Uterus (tissue), 4 donors: ENCODE results near the gene SOX10. TPM values are rescaled to one million over a fixed set of nuclear protein-coding genes. Genes with fewer than 3 reads are reported as not detected.

ENCODE experiments used
- DNase-seq, 2 donors: peaks; one replicate each; pipeline ENCODE4 v3.0.0-alpha.2; 2019 to 2020
- H3K27ac ChIP-seq, 2 donors: fragments of 200-600 bp; sonication (generic); 1 replicate in 1 of 2; 2 replicates in 1 of 2; pipeline ENCODE4 v1.5.1; 2016 to 2018
- H3K27me3 ChIP-seq, 2 donors: fragments of 200-600 bp; sonication (generic); one replicate each; pipeline ENCODE4 v1.5.1; 2018 to 2019; ENCODE audit warnings: control low read depth in 1 of 2
- H3K36me3 ChIP-seq, 2 donors: fragments of 200-600 bp; sonication (generic); one replicate each; pipeline ENCODE4 v1.5.1; 2019; ENCODE audit warnings: control low read depth in 1 of 2
- H3K4me1 ChIP-seq, 2 donors: fragments of 200-600 bp; sonication (generic); one replicate each; pipeline ENCODE4 v1.5.1; 2018 to 2019; ENCODE audit warnings: control low read depth in 1 of 2
- H3K4me3 ChIP-seq, 2 donors: fragments of 200-600 bp; sonication (generic); 1 replicate in 1 of 2; 2 replicates in 1 of 2; pipeline ENCODE4 v1.5.1; 2018 to 2019; ENCODE audit warnings: mild to moderate bottlenecking in 1 of 2
- H3K9me3 ChIP-seq, 2 donors: fragments of 200-600 bp; sonication (generic); one replicate each; pipeline ENCODE4 v1.5.1; 2019; ENCODE audit warnings: control low read depth in 1 of 2
- POLR2A ChIP-seq, 2 donors: fragments of 450-650 bp; IDR thresholded peaks; one replicate each; pipeline ENCODE4 v1.6.1; 2016; ENCODE audit warnings: antibody characterized with exemption in 2 of 2, mild to moderate bottlenecking in 1 of 2, moderate library complexity in 1 of 2
- intact Hi-C: fragments of 100-400 bp; cut with DNase I; formaldehyde crosslinking; loops from one replicate; pipeline ENCODE4 v1.15.1; 2023; ENCODE audit warnings: low total_unique reads
- total RNA-seq, 4 donors: library from RNA; depleted of rRNA in 3 of 4; stranded (reverse); fragments of >200 nt in 3 of 4; gene quantifications; one replicate each; pipeline versions ENCODE4 v1.1.0 to v1.2.4, GENCODE V29; 2014 to 2023
- TF ChIP-seq, protein P1 (sequence below), 4 experiments: fragments of 200-600 bp in 2 of 4; fragments of 450-650 bp in 2 of 4; sonication (generic) in 2 of 4; IDR thresholded peaks; one replicate each; pipeline ENCODE4 v1.5.1; 2016 to 2019; ENCODE audit warnings: antibody characterized with exemption in 4 of 4, mild to moderate bottlenecking in 2 of 4, moderate library complexity in 1 of 4
- donor health status: DM: yes; HTN: yes; CAD: no.

The SOX10 gene
- total RNA-seq, 4 donors from 2014 or later, result 2.3 to 3.8 TPM; not detected in 2

DNA sequence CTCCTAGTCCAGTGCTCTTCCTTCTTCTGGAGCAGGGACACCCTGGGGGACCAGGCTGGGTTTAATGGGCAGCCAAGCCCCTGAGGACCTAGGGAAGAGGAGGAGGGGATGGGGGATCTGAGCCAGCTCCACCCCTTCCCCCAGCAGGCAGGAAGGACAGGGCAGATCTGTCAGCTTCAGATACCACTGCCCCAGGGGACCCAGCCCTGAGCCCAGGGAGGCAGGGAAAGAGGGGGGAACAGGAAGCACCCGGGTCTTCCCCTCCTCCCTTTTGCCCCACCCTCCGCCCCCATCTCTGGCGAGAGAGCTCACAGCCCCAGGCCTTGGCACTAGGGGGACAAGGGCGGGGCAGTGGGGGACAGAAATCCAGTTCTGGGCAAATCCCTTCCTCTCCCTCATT lies 11.7 kb upstream of the SOX10 start:
- TF ChIP-seq, protein P1, sequence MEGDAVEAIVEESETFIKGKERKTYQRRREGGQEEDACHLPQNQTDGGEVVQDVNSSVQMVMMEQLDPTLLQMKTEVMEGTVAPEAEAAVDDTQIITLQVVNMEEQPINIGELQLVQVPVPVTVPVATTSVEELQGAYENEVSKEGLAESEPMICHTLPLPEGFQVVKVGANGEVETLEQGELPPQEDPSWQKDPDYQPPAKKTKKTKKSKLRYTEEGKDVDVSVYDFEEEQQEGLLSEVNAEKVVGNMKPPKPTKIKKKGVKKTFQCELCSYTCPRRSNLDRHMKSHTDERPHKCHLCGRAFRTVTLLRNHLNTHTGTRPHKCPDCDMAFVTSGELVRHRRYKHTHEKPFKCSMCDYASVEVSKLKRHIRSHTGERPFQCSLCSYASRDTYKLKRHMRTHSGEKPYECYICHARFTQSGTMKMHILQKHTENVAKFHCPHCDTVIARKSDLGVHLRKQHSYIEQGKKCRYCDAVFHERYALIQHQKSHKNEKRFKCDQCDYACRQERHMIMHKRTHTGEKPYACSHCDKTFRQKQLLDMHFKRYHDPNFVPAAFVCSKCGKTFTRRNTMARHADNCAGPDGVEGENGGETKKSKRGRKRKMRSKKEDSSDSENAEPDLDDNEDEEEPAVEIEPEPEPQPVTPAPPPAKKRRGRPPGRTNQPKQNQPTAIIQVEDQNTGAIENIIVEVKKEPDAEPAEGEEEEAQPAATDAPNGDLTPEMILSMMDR (IDR thresholded peaks at IDR 0.05), result no peak
- no peak for TF ChIP-seq POLR2A (IDR thresholded peaks at IDR 0.05)
- intact Hi-C loops, result no loop called here
- Histone ChIP-seq H3K27me3 (no peaks in the 10 kb centered on the region), H3K27ac (no peak overlapping the region), H3K4me3 (no peak overlapping the region), H3K9me3 (no peaks in the 10 kb centered on the region), H3K4me1 (no peaks in the 10 kb centered on the region), H3K36me3 (no peaks in the 10 kb centered on the region)
- DNase-seq, result no peak

DNA sequence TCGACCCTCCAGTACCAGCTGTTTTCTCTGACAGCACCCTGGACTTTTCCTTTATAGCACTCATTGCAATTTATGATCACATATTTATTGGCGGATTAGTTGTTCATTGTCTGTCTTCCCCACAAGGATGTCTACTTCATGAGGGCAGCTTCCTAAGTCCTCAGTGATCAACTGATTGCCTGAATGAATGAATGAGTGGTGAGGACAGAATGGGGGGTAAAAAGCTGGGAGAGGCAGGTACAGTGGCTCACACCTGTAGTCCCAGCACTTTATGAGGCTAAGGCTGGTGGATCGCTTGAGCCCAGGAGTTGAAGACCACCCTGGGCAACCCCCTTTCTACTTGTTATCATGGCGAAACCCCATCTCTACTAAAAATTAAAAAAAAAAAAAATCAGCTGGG lies 11.1 kb upstream of the SOX10 start:
- H3K36me3 ChIP-seq, result no peaks in the 10 kb centered on the region
- no peaks in the 10 kb centered on the region for H3K9me3 ChIP-seq
- H3K27me3 ChIP-seq, result no peaks in the 10 kb centered on the region
- intact Hi-C loops, result no loop called here
- no peak overlapping the region for H3K4me3 ChIP-seq
- no peaks in the 10 kb centered on the region for H3K4me1 ChIP-seq
- no peak for TF ChIP-seq POLR2A (IDR thresholded peaks at IDR 0.05)
- TF ChIP-seq, protein P1 (IDR thresholded peaks at IDR 0.05), result no peak
- no peak overlapping the region for H3K27ac ChIP-seq
- DNase-seq, result no peak

DNA sequence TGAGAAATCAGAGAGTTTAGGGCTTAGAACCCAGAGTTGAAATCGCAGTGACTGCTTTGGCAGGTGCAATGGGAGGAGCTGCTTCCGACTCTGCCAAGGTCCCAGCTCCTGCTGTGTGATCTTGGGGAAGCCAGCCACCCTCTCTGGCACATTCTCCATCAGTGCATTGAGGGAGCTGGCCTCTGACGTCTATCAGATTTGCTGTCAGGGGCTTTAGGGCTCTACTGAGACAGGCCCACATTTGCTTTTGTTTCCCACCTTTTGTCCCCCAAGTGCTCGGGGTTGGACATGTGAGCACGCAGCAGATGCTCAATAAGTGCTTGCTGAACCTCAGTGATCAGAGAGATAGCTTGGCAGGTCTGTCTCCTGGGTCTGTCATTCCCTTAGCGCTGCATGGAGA lies 10.6 kb upstream of the SOX10 start:
- TF ChIP-seq, protein P1 (IDR thresholded peaks at IDR 0.05), result no peak
- no peak for TF ChIP-seq POLR2A (IDR thresholded peaks at IDR 0.05)
- intact Hi-C loops, result no loop called here
- Histone ChIP-seq H3K36me3 (no peaks in the 10 kb centered on the region), H3K27ac (no peak overlapping the region), H3K4me3 (no peak overlapping the region), H3K4me1 (no peaks in the 10 kb centered on the region), H3K9me3 (no peaks in the 10 kb centered on the region), H3K27me3 (no peaks in the 10 kb centered on the region)
- DNase-seq, result no peak

DNA sequence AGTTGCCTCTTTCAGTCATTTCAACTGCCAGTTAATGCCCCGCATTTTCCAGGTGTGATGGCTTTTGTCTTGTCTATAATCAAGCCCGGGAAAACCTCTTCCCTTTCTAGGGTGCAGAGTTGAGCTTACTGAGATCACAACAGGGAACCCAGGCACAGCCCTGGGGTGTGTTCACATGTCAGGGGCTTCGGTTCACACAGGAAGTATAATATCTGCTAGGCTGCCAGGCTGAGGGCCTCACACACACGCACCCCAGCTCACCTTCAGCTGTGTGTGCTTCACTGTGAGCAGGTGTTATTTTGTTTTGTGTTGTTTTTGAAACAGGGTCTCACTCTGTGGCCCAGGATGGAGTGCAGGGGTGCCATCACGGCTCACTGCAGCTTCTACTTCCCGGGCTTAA lies 9.7 kb upstream of the SOX10 start:
- DNase-seq, result no peak
- H3K9me3 ChIP-seq, result no peaks in the 10 kb centered on the region
- TF ChIP-seq, protein P1 (IDR thresholded peaks at IDR 0.05), result no peak
- TF ChIP-seq POLR2A (IDR thresholded peaks at IDR 0.05), result no peak
- H3K4me1 ChIP-seq, result no peaks in the 10 kb centered on the region
- intact Hi-C loops, result no loop called here
- no peak overlapping the region for H3K27ac ChIP-seq
- no peak overlapping the region for H3K4me3 ChIP-seq
- H3K36me3 ChIP-seq, result no peaks in the 10 kb centered on the region
- H3K27me3 ChIP-seq, result no peaks in the 10 kb centered on the region

DNA sequence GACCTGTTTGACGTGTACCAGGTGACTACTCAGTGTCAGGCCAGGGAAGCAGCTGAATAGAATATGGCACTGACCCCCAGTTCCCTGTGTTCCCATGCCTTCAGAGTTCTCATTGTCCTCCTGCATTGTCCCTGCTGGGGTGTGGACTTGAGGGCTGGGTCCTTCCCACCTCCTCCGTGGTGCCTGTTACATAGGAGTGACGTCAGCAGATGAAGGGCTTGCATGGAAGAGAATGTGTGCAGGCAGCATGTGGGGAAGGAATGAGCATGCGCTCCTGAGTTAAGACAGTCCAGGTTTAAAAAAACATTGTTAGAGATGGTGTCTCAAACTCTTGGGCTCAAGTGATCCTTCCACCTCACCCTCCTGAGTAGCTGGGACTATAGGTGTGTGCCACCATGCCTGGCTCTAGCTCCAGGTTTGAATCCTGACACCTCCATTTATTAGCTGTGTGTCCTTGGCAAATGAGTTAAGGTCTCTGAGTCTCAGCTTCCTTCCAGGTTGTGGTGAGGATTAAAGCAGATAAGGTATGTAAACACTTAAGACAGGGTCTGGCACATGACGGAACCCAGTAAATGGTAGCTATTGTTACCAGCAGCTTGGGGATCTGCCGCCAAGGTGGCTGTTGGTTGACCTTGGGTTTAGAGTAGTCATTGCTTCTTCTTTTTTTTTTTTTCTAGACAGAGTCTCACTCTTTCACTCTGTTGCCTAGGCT lies 7.5 kb upstream of the SOX10 start:
- Histone ChIP-seq H3K4me1 (no peaks in the 10 kb centered on the region), H3K36me3 (no peaks in the 10 kb centered on the region), H3K27ac (no peak overlapping the region), H3K27me3 (no peaks in the 10 kb centered on the region), H3K4me3 (no peak overlapping the region), H3K9me3 (no peaks in the 10 kb centered on the region)
- intact Hi-C loops, result no loop called here
- DNase-seq, result no peak
- no peak for TF ChIP-seq POLR2A (IDR thresholded peaks at IDR 0.05)
- TF ChIP-seq, protein P1 (IDR thresholded peaks at IDR 0.05), result no peak
